ENCODE measurements around the gene ELMO1.

The ELMO1 gene

DNA sequence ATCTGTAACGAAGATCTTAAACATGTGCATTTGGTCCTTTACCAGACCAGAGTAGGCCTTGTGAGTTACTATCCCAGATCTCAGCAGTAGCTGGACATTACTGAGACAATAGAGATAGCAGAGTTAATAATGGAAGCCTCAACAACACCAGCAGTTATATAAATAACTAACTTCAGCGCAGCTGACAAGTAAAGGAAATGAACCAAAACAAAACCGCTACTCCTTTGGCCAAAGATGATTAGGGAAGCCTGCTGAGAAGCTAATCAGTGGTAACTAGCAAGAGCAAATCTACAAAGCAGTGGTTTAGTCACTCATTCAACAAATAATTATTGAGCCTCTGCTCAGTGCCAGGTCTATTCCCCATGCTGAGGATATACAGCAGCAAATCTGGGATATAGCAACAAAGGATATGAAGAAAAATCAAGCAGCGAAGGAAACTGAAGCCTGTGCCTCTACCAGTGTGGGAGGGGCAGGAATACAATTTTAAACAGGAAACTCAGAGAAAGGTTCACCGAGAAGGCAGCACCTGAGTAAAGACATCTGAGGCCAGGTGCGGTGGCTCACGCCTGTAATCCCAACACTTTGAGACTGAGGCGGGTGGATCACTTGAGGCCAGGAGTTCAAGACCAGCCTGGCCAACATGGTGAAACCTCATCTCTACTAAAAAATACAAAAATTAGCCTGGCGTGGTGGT lies 103.6 kb downstream of the ELMO1 start:
- no peak for DNase-seq
- no peak for ATAC-seq

GRCh38 chr7:37342688-37343471 lies 105.8 kb downstream of the ELMO1 start:
- DNase-seq, result peak; percentile 70
- peak; percentile 94 for ATAC-seq

GRCh38 chr7:37342176-37342687 lies 106.4 kb downstream of the ELMO1 start:
- no peak for DNase-seq
- ATAC-seq, result no peak

DNA sequence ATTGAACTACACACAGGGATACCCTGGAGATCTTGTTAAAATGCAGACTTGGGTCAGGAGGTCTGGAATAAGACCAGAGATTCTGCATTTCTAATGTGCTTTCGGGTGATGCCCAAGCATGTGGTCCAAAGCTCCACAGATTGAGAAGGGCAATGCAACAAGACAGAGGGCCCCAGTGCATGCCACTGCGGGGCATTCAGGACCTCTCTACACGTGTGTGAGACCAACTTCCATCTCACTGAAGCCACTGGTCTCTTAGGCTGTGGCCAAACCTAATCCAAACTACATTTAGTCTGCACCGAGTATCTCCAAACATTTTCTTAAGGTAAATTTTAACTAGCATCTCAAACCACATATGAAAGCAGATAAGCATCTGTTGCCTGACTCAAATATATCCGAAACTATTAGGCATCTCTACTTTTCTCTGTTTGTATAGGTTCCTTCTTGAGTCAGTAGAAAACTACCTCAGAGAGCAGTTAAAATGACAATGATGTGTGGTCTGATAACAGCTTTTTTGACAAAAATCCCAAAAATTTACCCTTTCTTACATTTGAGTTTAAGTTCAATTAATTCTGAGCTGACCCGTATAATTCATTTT lies 107.5 kb downstream of the ELMO1 start:
- peak; percentile 40 for ATAC-seq
- DNase-seq, result no peak

DNA sequence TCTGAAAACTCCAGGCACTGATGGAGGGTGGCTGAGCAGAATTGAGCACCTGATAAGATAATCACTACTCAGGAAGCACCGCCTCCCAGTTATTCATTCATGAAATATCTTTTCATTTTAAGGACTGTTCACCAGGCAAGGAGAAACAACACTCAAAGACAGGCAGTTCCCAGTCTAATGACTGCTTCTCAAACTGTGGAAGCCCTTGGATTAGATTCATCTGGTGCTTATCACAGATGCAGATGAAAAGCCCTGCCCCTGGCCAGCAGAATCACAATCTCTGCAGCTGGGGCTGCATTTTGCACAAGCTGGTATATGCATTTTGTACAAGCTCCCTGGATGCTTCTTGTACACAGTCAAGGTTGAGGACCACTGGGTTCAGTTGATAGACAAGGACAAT lies 109.7 kb downstream of the ELMO1 start:
- no peak for DNase-seq
- no peak for ATAC-seq

GRCh38 chr7:37337522-37337921 lies 111.1 kb downstream of the ELMO1 start:
- ATAC-seq, result no peak

GRCh38 chr7:37336259-37336658 lies 112.4 kb downstream of the ELMO1 start:
- ATAC-seq, result peak; percentile 84

More at GRCh38 chr7:37337522-37337921, 111.1 kb downstream of the ELMO1 start:
- DNase-seq, result no peak

GRCh38 chr7:37333075-37333474 lies 115.6 kb downstream of the ELMO1 start:
- DNase-seq, result no peak
- ATAC-seq, result no peak

More at GRCh38 chr7:37336259-37336658, 112.4 kb downstream of the ELMO1 start:
- peak; percentile 27 for DNase-seq

- no peak for ATAC-seq
- DNase-seq, result no peak
Observed at GRCh38 chr7:37332243-37333016, 116.2 kb downstream of the ELMO1 start.

GRCh38 chr7:37330775-37331174 lies 117.9 kb downstream of the ELMO1 start:
- DNase-seq (no peak), ATAC-seq (no peak)

GRCh38 chr7:37329940-37330339 lies 118.7 kb downstream of the ELMO1 start:
- ATAC-seq (no peak), DNase-seq (no peak)

DNA sequence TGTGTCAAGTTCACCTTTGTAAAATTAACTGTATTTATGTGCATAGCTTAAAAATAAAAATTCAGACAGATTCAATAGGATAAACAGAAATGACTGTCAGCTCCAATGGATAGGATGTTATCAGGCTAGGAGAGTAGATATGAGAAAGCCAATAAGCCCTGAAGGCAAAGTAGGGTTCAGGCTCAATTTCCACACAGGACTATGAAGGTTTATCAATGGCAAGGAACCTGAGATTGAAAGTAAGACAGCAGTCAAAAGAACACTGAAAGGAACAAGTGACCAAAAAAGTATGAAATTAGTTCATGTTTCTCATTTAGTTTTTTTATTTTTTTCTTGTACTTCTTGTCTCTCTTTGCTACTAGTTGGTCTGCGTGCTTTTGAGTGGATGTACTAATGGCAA lies 121.4 kb downstream of the ELMO1 start:
- no peak for ATAC-seq
- DNase-seq, result no peak

DNA sequence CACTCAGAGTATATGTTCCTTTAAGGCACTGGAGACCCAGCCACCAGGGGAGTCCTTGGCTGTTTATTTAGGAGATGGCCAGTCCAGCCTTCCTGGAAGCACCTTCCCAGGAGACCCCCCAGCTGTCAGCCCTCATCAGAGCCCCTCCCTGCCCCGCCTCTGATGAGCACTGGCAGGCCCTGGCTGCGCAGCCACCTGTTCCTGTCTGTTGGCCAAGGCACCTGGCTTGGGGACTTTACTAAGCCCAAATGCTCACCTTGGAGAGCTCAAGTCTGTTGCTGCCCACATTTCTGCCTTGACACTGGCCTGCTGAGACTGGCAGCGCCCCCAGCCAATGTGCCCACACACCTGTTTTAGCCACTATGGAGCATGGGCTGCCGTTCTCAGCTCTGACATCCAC lies 124.7 kb downstream of the ELMO1 start:
- ATAC-seq (no peak), DNase-seq (no peak)

DNA sequence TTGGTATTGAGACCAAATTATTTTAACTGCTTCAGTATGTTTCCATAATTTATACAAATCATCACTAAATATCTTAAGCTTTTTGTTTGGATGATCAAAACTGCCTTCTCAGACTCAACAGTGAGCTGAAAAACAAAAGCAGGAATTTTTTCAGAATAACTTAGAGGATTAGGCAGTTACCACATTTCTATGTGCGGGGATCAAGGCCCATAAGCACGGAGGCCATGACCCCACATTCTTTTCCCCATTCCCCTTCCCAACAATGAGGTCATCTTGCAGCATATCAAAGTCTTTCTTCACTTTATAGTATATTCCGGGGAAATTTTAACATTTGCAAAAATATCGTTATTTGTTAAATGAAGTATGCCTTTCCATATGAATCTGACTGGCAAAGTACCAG lies 125.8 kb downstream of the ELMO1 start:
- ATAC-seq (no peak), DNase-seq (no peak)

GRCh38 chr7:37320848-37321468 lies 127.7 kb downstream of the ELMO1 start:
- ATAC-seq (no peak), DNase-seq (no peak)

- ATAC-seq, result no peak
- DNase-seq, result no peak
Observed at GRCh38 chr7:37320140-37320847, 128.4 kb downstream of the ELMO1 start.

DNA sequence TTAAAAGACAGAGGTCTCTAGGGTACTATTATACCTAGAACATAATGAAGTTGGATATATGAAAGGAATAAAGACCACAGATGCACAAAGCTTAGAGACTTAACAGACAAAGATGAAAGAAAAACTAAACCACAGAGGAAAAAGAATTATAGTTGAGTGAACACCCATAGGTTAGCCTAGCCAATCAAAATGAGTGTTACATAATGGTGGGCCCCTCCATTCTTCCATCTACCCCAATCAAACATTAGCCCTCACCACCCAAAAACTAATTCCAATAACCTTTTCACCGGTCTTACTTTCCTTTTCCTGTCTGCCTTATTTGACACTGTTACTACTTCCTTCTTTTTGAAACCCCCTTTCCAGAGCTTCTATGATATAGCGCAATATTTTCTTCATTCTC lies 130.1 kb downstream of the ELMO1 start:
- DNase-seq (no peak), ATAC-seq (no peak)

DNA sequence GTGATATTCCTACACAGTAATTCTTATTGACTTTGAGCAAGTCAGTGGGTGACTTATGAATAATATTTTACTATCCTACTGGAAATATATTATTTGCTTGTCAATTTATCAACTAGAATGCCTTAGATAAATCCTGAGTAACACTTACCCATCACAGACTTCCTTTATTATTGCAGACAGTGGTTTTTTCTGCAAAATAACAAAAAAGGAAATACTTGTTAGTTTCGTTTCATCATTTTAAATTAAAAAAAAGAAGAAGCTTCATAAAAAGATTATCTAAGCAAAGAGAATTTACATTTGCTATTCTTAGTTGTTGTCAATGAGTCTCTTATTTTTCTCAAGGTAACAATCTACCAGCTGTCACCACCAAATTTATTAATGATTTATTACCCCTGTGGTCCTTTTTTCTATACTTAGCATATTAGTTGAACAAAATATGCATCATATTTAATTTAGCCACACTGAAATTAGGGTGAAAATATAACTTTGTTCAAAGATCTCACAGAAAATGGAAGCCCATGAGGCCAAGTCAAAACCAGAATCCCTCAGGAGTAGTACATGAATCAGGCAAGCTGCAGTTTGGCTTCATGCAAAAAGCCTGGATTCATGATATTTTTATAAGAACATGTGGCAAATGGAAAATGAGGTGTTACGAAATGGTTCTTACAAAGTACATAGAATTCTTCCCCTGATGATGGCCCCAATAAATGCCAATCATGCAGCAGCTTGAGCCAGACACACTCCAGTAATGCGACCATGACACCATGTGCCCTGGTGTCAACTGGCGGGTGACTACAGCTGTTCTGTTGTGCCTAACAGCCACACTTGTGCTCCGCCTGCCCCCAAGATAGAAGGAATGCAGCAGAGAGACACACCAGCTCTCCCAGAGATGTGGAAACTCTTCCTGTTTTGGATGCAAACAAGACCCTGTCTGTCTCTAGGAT lies 132.6 kb downstream of the ELMO1 start:
- DNase-seq (no peak), ATAC-seq (no peak)

GRCh38 chr7:37312608-37313007 lies 136.1 kb downstream of the ELMO1 start:
- peak; percentile 53 for ATAC-seq
- DNase-seq, result no peak

- peak; percentile 81 for ATAC-seq
- peak; percentile 22 for DNase-seq
Observed at GRCh38 chr7:37311355-37311754, 137.3 kb downstream of the ELMO1 start.
